H1 (cell line): ENCODE measurements around the gene PURA. TPM values are rescaled to one million over a fixed set of nuclear protein-coding genes. Genes with fewer than 3 reads are reported as not detected.

Source experiments
- NANOG ChIP-seq: IDR thresholded peaks from 2 replicates; pipeline ENCODE4 v1.6.1; 2011; ENCODE audit warnings: low read length, low read depth, mild to moderate bottlenecking, inconsistent platforms; ENCODE audit not compliant: insufficient read depth, poor library complexity, severe bottlenecking
- RAD21 ChIP-seq, 2 experiments: IDR thresholded peaks in 1 of 2; conservative IDR thresholded peaks in 1 of 2; 2 replicates each; pipeline ENCODE4 v1.6.1; 2011; ENCODE audit warnings: low read depth in 2 of 2, low read length in 2 of 2, improper control_type of control experiment in 1 of 2, inconsistent platforms in 1 of 2, mild to moderate bottlenecking in 1 of 2, moderate library complexity in 1 of 2
- SRF ChIP-seq: IDR thresholded peaks from 2 replicates; pipeline ENCODE4 v1.6.1; 2011; ENCODE audit warnings: mild to moderate bottlenecking, low read depth, low read length, moderate library complexity
- YY1 ChIP-seq: IDR thresholded peaks from 2 replicates; pipeline ENCODE4 v1.6.1; 2011; ENCODE audit warnings: low read depth, mild to moderate bottlenecking, low read length
- polyA plus RNA-seq, 7 experiments: library from polyadenylated mRNA; depleted of rRNA in 3 of 7; stranded (reverse) in 5 of 7; unstranded in 2 of 7; fragments of >200 nt in 5 of 7; fragments of 200-250 nt in 2 of 7; gene quantifications; 1 replicate in 5 of 7; 2 replicates in 1 of 7; 4 replicates in 1 of 7; pipeline versions ENCODE4 v1.2.1 to v1.2.3, GENCODE V29; 2011 to 2013; ENCODE audit warnings: missing spikeins in 2 of 7, mixed read lengths in 2 of 7
- total RNA-seq: library from RNA; stranded (reverse); fragmentation: NEBNext Ultra II Directional; extraction: Animal tissue kit (Norgen Biotek cat#: 25700); gene quantifications from 2 replicates; pipeline ENCODE4 v1.2.1, GENCODE V29; 2021

PURA gene
- total and polyA plus RNA-seq, 2 of the 8 experiments (the other 6 are each of a cell fraction or from before 2014, with no cell fraction given): 0.98 to 2.1 TPM

DNA sequence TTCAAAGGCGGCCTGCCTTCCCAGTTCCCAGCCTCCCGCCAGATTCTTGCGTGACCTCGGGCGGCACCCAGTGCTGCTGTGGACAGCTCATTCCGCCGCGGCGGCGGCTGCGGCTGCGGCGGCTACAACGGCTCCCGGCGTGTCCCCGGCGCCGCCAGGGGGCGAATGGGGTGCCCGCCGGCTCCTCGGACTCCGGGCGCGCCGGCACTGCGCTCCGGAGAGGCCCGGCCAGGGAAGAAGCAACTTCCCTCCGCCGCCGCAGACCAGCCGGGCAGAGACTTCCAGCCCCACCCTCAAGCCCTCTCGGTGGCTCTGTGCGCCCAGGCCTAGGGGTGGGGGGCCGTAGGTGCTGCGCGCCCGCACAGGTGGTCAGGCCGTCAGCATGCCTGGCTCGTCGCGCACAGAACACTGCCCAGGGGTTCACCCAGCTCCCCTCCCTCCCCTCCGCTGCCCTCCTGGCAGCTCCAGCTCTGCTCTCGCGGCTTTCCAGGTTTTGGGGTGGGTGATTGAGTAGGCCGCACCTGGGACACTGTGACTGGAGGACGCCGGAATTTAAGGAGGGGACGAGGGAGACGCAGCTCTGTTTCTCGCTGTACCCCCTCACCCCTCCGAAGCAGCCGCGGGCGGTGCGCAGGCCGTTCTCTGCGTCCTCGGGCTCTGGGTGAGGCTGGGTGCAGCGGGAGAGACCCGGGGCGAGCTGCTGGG, 32.1 kb downstream of the PURA start (continued):
- TF ChIP-seq SRF: no peak
- no peak for TF ChIP-seq NANOG
- peak; percentile 16 to 52; a peak in 3 of 4 replicates for TF ChIP-seq RAD21 (IDR thresholded peaks at IDR 0.05 in 1 of 2, conservative IDR thresholded peaks at IDR 0.05 in 1 of 2; ENCODE audit: low read depth in 2 of 2, low read length in 2 of 2)
- no peak for TF ChIP-seq YY1
